ENCODE results near the gene SP1.

SP1 gene

GRCh38 chr12:53459097-53459496 lies 79.1 kb downstream of the SP1 start:
- H3K27ac ChIP-seq (ENCODE audit: low read length) = no peak overlapping the region
- H3K79me2 ChIP-seq (ENCODE audit: insufficient read depth, low read length) = peaks cover 100% of the 10 kb centered on the region
- peaks cover 28% of the 10 kb centered on the region for H3K4me1 ChIP-seq (ENCODE audit: insufficient read depth, low read length)
- no peaks in the 10 kb centered on the region for H3K9me3 ChIP-seq (ENCODE audit: insufficient read depth, low read length, severe bottlenecking)
- H3K36me3 ChIP-seq (ENCODE audit: insufficient read depth, low read length) = peaks cover 100% of the 10 kb centered on the region
- 0 out of 2 replicates have a peak overlapping the region, but pooled peaks have one; percentile 4 for H3K4me2 ChIP-seq (ENCODE audit: insufficient read depth, low read length)
- H4K20me1 ChIP-seq (ENCODE audit: insufficient read depth, low read length) = peaks cover 94% of the 10 kb centered on the region
- no peaks in the 10 kb centered on the region for H3K27me3 ChIP-seq (ENCODE audit: insufficient read depth, low read length, poor library complexity)
- no peak overlapping the region for H2AFZ ChIP-seq (ENCODE audit: low read depth, low read length)
- TF ChIP-seq EZH2 (IDR thresholded peaks at IDR 0.05; ENCODE audit: borderline replicate concordance, low read depth, low read length, severe bottlenecking) = no peak
- TF ChIP-seq CTCF (IDR thresholded peaks at IDR 0.05; ENCODE audit: borderline replicate concordance, extremely low read depth, low read length, poor library complexity, severe bottlenecking) = no peak
- no peak for ATAC-seq (ENCODE audit: insufficient read depth, low read depth)
- DNase-seq = no peak
- no peak overlapping the region for H3K9ac ChIP-seq (ENCODE audit: low read depth, low read length)
- no peak overlapping the region for H3K4me3 ChIP-seq (ENCODE audit: low read depth in 1 of 2, low read length in 2 of 2)

GRCh38 chr12:53461059-53461458 lies 81.1 kb downstream of the SP1 start:
- H3K4me1 ChIP-seq (ENCODE audit: insufficient read depth, low read length) = peaks cover 8% of the 10 kb centered on the region; the same call in 1 of the 2 replicates
- DNase-seq (no peak), ATAC-seq (ENCODE audit: insufficient read depth, low read depth) (no peak)
- H3K9me3 ChIP-seq (ENCODE audit: insufficient read depth, low read length, severe bottlenecking) = no peaks in the 10 kb centered on the region
- H4K20me1 ChIP-seq (ENCODE audit: insufficient read depth, low read length) = peaks cover 93% of the 10 kb centered on the region
- no peak overlapping the region for H2AFZ ChIP-seq (ENCODE audit: low read depth, low read length)
- peaks cover 100% of the 10 kb centered on the region for H3K36me3 ChIP-seq (ENCODE audit: insufficient read depth, low read length)
- H3K9ac ChIP-seq (ENCODE audit: low read depth, low read length) = no peak overlapping the region
- H3K4me3 ChIP-seq (ENCODE audit: low read depth in 1 of 2, low read length in 2 of 2) = no peak overlapping the region
- no peak for TF ChIP-seq CTCF (IDR thresholded peaks at IDR 0.05; ENCODE audit: borderline replicate concordance, extremely low read depth, low read length, poor library complexity, severe bottlenecking)
- TF ChIP-seq EZH2 (IDR thresholded peaks at IDR 0.05; ENCODE audit: borderline replicate concordance, low read depth, low read length, severe bottlenecking) = no peak
- H3K79me2 ChIP-seq (ENCODE audit: insufficient read depth, low read length) = peaks cover 99% of the 10 kb centered on the region
- H3K4me2 ChIP-seq (ENCODE audit: insufficient read depth, low read length) = no peak overlapping the region
- H3K27me3 ChIP-seq (ENCODE audit: insufficient read depth, low read length, poor library complexity) = no peaks in the 10 kb centered on the region
- H3K27ac ChIP-seq (ENCODE audit: low read length) = no peak overlapping the region

GRCh38 chr12:53461591-53461990 lies 81.6 kb downstream of the SP1 start:
- no peak overlapping the region for H3K27ac ChIP-seq (ENCODE audit: low read length)
- no peak for TF ChIP-seq EZH2 (IDR thresholded peaks at IDR 0.05; ENCODE audit: borderline replicate concordance, low read depth, low read length, severe bottlenecking)
- TF ChIP-seq CTCF (IDR thresholded peaks at IDR 0.05; ENCODE audit: borderline replicate concordance, extremely low read depth, low read length, poor library complexity, severe bottlenecking) = no peak
- H3K9me3 ChIP-seq (ENCODE audit: insufficient read depth, low read length, severe bottlenecking) = no peaks in the 10 kb centered on the region
- H4K20me1 ChIP-seq (ENCODE audit: insufficient read depth, low read length) = peaks cover 94% of the 10 kb centered on the region
- peaks cover 100% of the 10 kb centered on the region for H3K36me3 ChIP-seq (ENCODE audit: insufficient read depth, low read length)
- H3K4me2 ChIP-seq (ENCODE audit: insufficient read depth, low read length) = no peak overlapping the region
- no peak overlapping the region for H3K9ac ChIP-seq (ENCODE audit: low read depth, low read length)
- peaks cover 8% of the 10 kb centered on the region; the same call in 1 of the 2 replicates for H3K4me1 ChIP-seq (ENCODE audit: insufficient read depth, low read length)
- H3K4me3 ChIP-seq (ENCODE audit: low read depth in 1 of 2, low read length in 2 of 2) = no peak overlapping the region
- no peaks in the 10 kb centered on the region for H3K27me3 ChIP-seq (ENCODE audit: insufficient read depth, low read length, poor library complexity)
- H2AFZ ChIP-seq (ENCODE audit: low read depth, low read length) = no peak overlapping the region
- DNase-seq (no peak), ATAC-seq (ENCODE audit: insufficient read depth, low read depth) (no peak)
- H3K79me2 ChIP-seq (ENCODE audit: insufficient read depth, low read length) = peaks cover 99% of the 10 kb centered on the region

GRCh38 chr12:53462935-53463334 lies 83.0 kb downstream of the SP1 start:
- Histone ChIP-seq H3K4me2 (ENCODE audit: insufficient read depth, low read length) (no peak overlapping the region), H3K4me3 (ENCODE audit: low read depth in 1 of 2, low read length in 2 of 2) (no peak overlapping the region), H3K36me3 (ENCODE audit: insufficient read depth, low read length) (peaks cover 100% of the 10 kb centered on the region), H3K27ac (ENCODE audit: low read length) (no peak overlapping the region), H3K79me2 (ENCODE audit: insufficient read depth, low read length) (peaks cover 99% of the 10 kb centered on the region), H2AFZ (ENCODE audit: low read depth, low read length) (no peak overlapping the region), H3K4me1 (ENCODE audit: insufficient read depth, low read length) (peaks cover 8% of the 10 kb centered on the region; the same call in 1 of the 2 replicates), H3K27me3 (ENCODE audit: insufficient read depth, low read length, poor library complexity) (no peaks in the 10 kb centered on the region), H4K20me1 (ENCODE audit: insufficient read depth, low read length) (peaks cover 93% of the 10 kb centered on the region), H3K9ac (ENCODE audit: low read depth, low read length) (no peak overlapping the region), H3K9me3 (ENCODE audit: insufficient read depth, low read length, severe bottlenecking) (no peaks in the 10 kb centered on the region)
- DNase-seq (no peak), ATAC-seq (ENCODE audit: insufficient read depth, low read depth) (peak; percentile 19; the same call in 2 of the 3 replicates)
- no peak for TF ChIP-seq CTCF (IDR thresholded peaks at IDR 0.05; ENCODE audit: borderline replicate concordance, extremely low read depth, low read length, poor library complexity, severe bottlenecking)
- no peak for TF ChIP-seq EZH2 (IDR thresholded peaks at IDR 0.05; ENCODE audit: borderline replicate concordance, low read depth, low read length, severe bottlenecking)

Data from DND-41 (cell line).